H9 (cell line): ENCODE measurements around the gene DNAAF9. TPM values are rescaled to one million over a fixed set of nuclear protein-coding genes. Genes with fewer than 3 reads are reported as not detected.

Source experiments
- DNase-seq: peaks from one replicate; pipeline ENCODE4 v3.0.0-alpha.2; 2017
- H2AFZ ChIP-seq: one replicate; pipeline ENCODE4 v1.6.1; 2013; ENCODE audit warnings: mild to moderate bottlenecking, low read length, control low read depth, moderate library complexity
- H2AK5ac ChIP-seq: 2 replicates; pipeline ENCODE4 v1.6.1; 2013; ENCODE audit warnings: low read length, control low read depth, mixed read lengths; ENCODE audit not compliant: insufficient read length
- H2BK120ac ChIP-seq: one replicate; pipeline ENCODE4 v1.6.1; 2013; ENCODE audit warnings: low read depth, mild to moderate bottlenecking, low read length, control low read depth, inconsistent platforms; ENCODE audit not compliant: poor library complexity, severe bottlenecking
- H2BK12ac ChIP-seq: 2 replicates; pipeline ENCODE4 v1.6.1; 2013; ENCODE audit warnings: low read length, control low read depth, mixed read lengths, low read depth; ENCODE audit not compliant: insufficient read length
- H2BK15ac ChIP-seq: 2 replicates; pipeline ENCODE4 v1.6.1; 2013; ENCODE audit warnings: low read depth, low read length, control low read depth
- H2BK20ac ChIP-seq: one replicate; pipeline ENCODE4 v1.6.1; 2013; ENCODE audit warnings: low read depth, mild to moderate bottlenecking, low read length, control low read depth, inconsistent platforms; ENCODE audit not compliant: poor library complexity, severe bottlenecking
- H2BK5ac ChIP-seq: 2 replicates; pipeline ENCODE4 v1.6.1; 2013; ENCODE audit warnings: low read length, control low read depth, mixed read lengths; ENCODE audit not compliant: insufficient read length
- H3K14ac ChIP-seq: 2 replicates; pipeline ENCODE4 v1.6.1; 2013; ENCODE audit warnings: low read length, control low read depth; ENCODE audit not compliant: insufficient read depth
- H3K18ac ChIP-seq: 2 replicates; pipeline ENCODE4 v1.6.1; 2013; ENCODE audit warnings: low read depth, mild to moderate bottlenecking, mixed read lengths, low read length, control low read depth; ENCODE audit not compliant: insufficient read length
- H3K23ac ChIP-seq: 2 replicates; pipeline ENCODE4 v1.6.1; 2013; ENCODE audit warnings: low read length, control low read depth, mixed read lengths, low read depth; ENCODE audit not compliant: insufficient read length
- H3K23me2 ChIP-seq: 2 replicates; pipeline ENCODE4 v1.6.1; 2013; ENCODE audit warnings: low read depth, mild to moderate bottlenecking, mixed read lengths, low read length, control low read depth; ENCODE audit not compliant: insufficient read length, poor library complexity, severe bottlenecking
- H3K27ac ChIP-seq: 2 replicates; pipeline ENCODE4 v1.5.1; 2013; ENCODE audit warnings: low read length, control low read depth, mixed read lengths, low read depth; ENCODE audit not compliant: insufficient read length
- H3K27me3 ChIP-seq: 2 replicates; pipeline ENCODE4 v1.6.1; 2013; ENCODE audit warnings: low read length, control low read depth, inconsistent platforms; ENCODE audit not compliant: insufficient read depth
- H3K4ac ChIP-seq: 2 replicates; pipeline ENCODE4 v1.6.1; 2013; ENCODE audit warnings: low read depth, mild to moderate bottlenecking, control low read depth, inconsistent platforms, low read length, moderate library complexity
- H3K4me1 ChIP-seq: 2 replicates; pipeline ENCODE4 v1.6.1; 2013; ENCODE audit warnings: low read length, control low read depth, inconsistent platforms; ENCODE audit not compliant: insufficient read depth
- H3K4me2 ChIP-seq: 2 replicates; pipeline ENCODE4 v1.6.1; 2013; ENCODE audit warnings: low read length, control low read depth, mixed read lengths; ENCODE audit not compliant: insufficient read length, insufficient read depth
- H3K56ac ChIP-seq: 2 replicates; pipeline ENCODE4 v1.6.1; 2013; ENCODE audit warnings: low read depth, mild to moderate bottlenecking, mixed read lengths, low read length, control low read depth; ENCODE audit not compliant: insufficient read length
- H3K79me1 ChIP-seq: 2 replicates; pipeline ENCODE4 v1.6.1; 2013; ENCODE audit warnings: low read depth, mild to moderate bottlenecking, moderate library complexity, low read length, control low read depth, inconsistent platforms; ENCODE audit not compliant: insufficient read depth, poor library complexity, severe bottlenecking
- H3K79me2 ChIP-seq: 2 replicates; pipeline ENCODE4 v1.6.1; 2013; ENCODE audit warnings: low read length, control low read depth, inconsistent platforms; ENCODE audit not compliant: insufficient read depth
- H3K9ac ChIP-seq: 2 replicates; pipeline ENCODE4 v1.6.1; 2013; ENCODE audit warnings: low read length, control low read depth, mixed read lengths; ENCODE audit not compliant: insufficient read length; ENCODE audit errors: extremely low read depth
- H3K9me3 ChIP-seq: one replicate; pipeline ENCODE4 v1.6.1; 2013; ENCODE audit warnings: low read depth, low read length, inconsistent platforms; ENCODE audit not compliant: control insufficient read depth
- H3T11ph ChIP-seq: one replicate; pipeline ENCODE4 v1.6.1; 2013; ENCODE audit warnings: mild to moderate bottlenecking, low read length, control low read depth, inconsistent platforms
- H4K20me1 ChIP-seq: one replicate; pipeline ENCODE4 v1.6.1; 2013; ENCODE audit not compliant: control insufficient read depth, insufficient read length, insufficient read depth
- H4K5ac ChIP-seq: 2 replicates; pipeline ENCODE4 v1.6.1; 2013; ENCODE audit warnings: low read depth, mild to moderate bottlenecking, mixed read lengths, low read length, control low read depth; ENCODE audit not compliant: insufficient read length
- H4K8ac ChIP-seq: replicated peaks from 2 replicates; pipeline ENCODE4 v1.6.1; 2013; ENCODE audit warnings: low read length, control low read depth, mixed read lengths, low read depth; ENCODE audit not compliant: insufficient read length
- H4K91ac ChIP-seq: 2 replicates; pipeline ENCODE4 v1.6.1; 2013; ENCODE audit warnings: low read depth, mild to moderate bottlenecking, moderate library complexity, mixed read lengths, low read length, control low read depth; ENCODE audit not compliant: insufficient read length
- H3K27ac Mint-ChIP-seq, 3 experiments: 2 replicates in 2 of 3; 3 replicates in 1 of 3; pipeline ENCODE4 v1.8.0; 2020 to 2021; ENCODE audit warnings: mixed read lengths in 3 of 3, mild to moderate bottlenecking in 1 of 3, moderate library complexity in 1 of 3
- H3K27me3 Mint-ChIP-seq: 2 replicates; pipeline ENCODE4 v1.8.0; 2021; ENCODE audit warnings: low read depth, mild to moderate bottlenecking, moderate library complexity, mixed read lengths
- H3K36me3 Mint-ChIP-seq, 3 experiments: 2 replicates in 2 of 3; 3 replicates in 1 of 3; pipeline ENCODE4 v1.8.0; 2020 to 2021; ENCODE audit warnings: low read depth in 3 of 3, mixed read lengths in 3 of 3; ENCODE audit not compliant: insufficient read depth in 1 of 3
- H3K4me1 Mint-ChIP-seq, 2 experiments: 2 replicates each; pipeline ENCODE4 v1.8.0; 2020; ENCODE audit warnings: mixed read lengths in 2 of 2
- H3K4me3 Mint-ChIP-seq, 2 experiments: 2 replicates in 1 of 2; 3 replicates in 1 of 2; pipeline ENCODE4 v1.8.0; 2020 to 2021; ENCODE audit warnings: mild to moderate bottlenecking in 2 of 2, mixed read lengths in 2 of 2, moderate library complexity in 1 of 2
- H3K9me3 Mint-ChIP-seq, 2 experiments: 2 replicates in 1 of 2; 3 replicates in 1 of 2; pipeline ENCODE4 v1.8.0; 2020; ENCODE audit warnings: mild to moderate bottlenecking in 2 of 2, mixed read lengths in 2 of 2, moderate library complexity in 1 of 2
- CTCF ChIP-seq: fragments of 200-600 bp; sonication (generic); conservative IDR thresholded peaks from 3 replicates; pipeline ENCODE4 v1.8.0; 2021; ENCODE audit warnings: antibody characterized with exemption, mild to moderate bottlenecking
- WGBS: extraction: QIAGEN DNeasy Blood & Tissue Kit; methylation state at CpG from one replicate; pipeline ENCODE4 v1.1.7; 2013; ENCODE audit warnings: missing lambda C conversion rate, low lambda C conversion rate, mixed read lengths; ENCODE audit not compliant: insufficient read length; ENCODE audit errors: extremely low coverage; 5-methylcytosine and 5-hydroxymethylcytosine counted together
- total RNA-seq: library from RNA; stranded (reverse); gene quantifications from 2 replicates; pipeline ENCODE4 v1.2.1, GENCODE V29; 2021

Gene DNAAF9
- total RNA-seq, 1 experiment from 2014 or later = 5.5 TPM

GRCh38 chr20:3452690-3453089, 45.2 kb upstream of the DNAAF9 start:
- Histone ChIP-seq H3K79me2 (no peaks in the 10 kb centered on the region), H3T11ph (no peak overlapping the region), H3K27me3 (no peaks in the 10 kb centered on the region), H3K79me1 (no peaks in the 10 kb centered on the region), H3K56ac (no peak overlapping the region), H2BK20ac (no peak overlapping the region), H3K23ac (no peak overlapping the region), H3K4me1 (no peaks in the 10 kb centered on the region), H2BK12ac (no peak overlapping the region), H3K4ac (no peak overlapping the region), H2AFZ (no peak overlapping the region), H2BK120ac (no peak overlapping the region), H4K8ac (no peak overlapping the region), H2BK5ac (no peak overlapping the region), H3K9ac (no peak overlapping the region), H3K27ac (no peak overlapping the region), H4K20me1 (no peaks in the 10 kb centered on the region), H2BK15ac (no peak overlapping the region), H4K91ac (no peak overlapping the region), H4K5ac (no peak overlapping the region), H3K14ac (no peak overlapping the region), H3K23me2 (no peaks in the 10 kb centered on the region), H3K4me2 (no peak overlapping the region), H3K9me3 (no peaks in the 10 kb centered on the region), H3K18ac (no peak overlapping the region), H2AK5ac (no peak overlapping the region)
- no CpG with 5 or more reads among the region's 4 CpGs for WGBS
- H3K36me3 Mint-ChIP-seq = 0 out of 7 replicates have a peak, but pooled peaks cover 0 to 2% (median 0%) of the 10 kb centered on the region in 3 experiments
- H3K9me3 Mint-ChIP-seq = no peaks in the 10 kb centered on the region; a peak in 2 of 5 replicates
- no peak for DNase-seq
- peaks cover 27 to 36% of the 10 kb centered on the region in 2 experiments for H3K4me1 Mint-ChIP-seq
- peaks cover 7% of the 10 kb centered on the region for H3K27me3 Mint-ChIP-seq
- 0 out of 7 replicates have a peak overlapping the region, but pooled peaks of 1 of the 3 experiments have one; percentile 44 for H3K27ac Mint-ChIP-seq
- no peak for TF ChIP-seq CTCF
- no peak overlapping the region for H3K4me3 Mint-ChIP-seq
